NCI-H460 (cell line): ENCODE results near the gene POTEG. TPM values are rescaled to one million over a fixed set of nuclear protein-coding genes. Genes with fewer than 3 reads are reported as not detected.
"Not testable (repeated sequence)": the region's sequence is repeated elsewhere in the genome, so short reads cannot be mapped to it uniquely, and the experiment has no call there.

Experiments used
- DNase-seq: peaks from one replicate; pipeline ENCODE4 v3.0.0-alpha.2; 2016; ENCODE audit warnings: low read depth; ENCODE audit errors: extremely low read depth
- polyA plus RNA-seq: library from polyadenylated mRNA; depleted of rRNA; stranded (reverse); fragments of >200 nt; gene quantifications from 2 replicates; pipeline ENCODE4 v1.2.3, GENCODE V29; 2014; cell fraction: nucleus; rRNA removed
- total RNA-seq: library from RNA; depleted of rRNA; stranded (reverse); fragments of >200 nt; shearing (Covaris generic); gene quantifications from 2 replicates; pipeline ENCODE4 v1.2.3, GENCODE V29; 2014; rRNA removed

The POTEG gene
- total RNA-seq = not detected in 2 replicates
- not detected in 2 replicates for polyA plus RNA-seq

DNA sequence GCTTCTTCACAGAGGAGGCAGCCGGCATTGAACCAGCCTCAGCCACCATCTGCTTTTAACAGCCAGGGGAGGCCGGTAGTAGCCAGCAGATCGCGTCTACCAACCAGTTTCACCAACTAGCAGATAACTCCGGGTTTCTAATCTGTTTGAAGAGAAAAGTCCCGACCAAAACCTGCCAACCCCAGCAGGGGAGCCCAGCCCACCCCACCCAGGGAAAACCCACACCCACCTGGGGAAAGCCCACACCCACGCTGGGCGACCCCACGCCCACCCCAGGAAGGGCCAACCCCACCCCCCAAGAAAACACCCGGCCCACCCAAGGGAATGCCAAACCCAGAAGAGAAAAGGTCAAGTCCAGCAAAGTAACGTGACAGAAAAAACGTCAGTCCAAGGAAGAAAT is at the start of gene POTEG:
Gene POTEG (minus strand): TSS at position 101 of the 400 bp plus-strand sequence. CDS start 52 bp downstream, at position 49.
- DNase-seq = not testable (repeated sequence)

DNA sequence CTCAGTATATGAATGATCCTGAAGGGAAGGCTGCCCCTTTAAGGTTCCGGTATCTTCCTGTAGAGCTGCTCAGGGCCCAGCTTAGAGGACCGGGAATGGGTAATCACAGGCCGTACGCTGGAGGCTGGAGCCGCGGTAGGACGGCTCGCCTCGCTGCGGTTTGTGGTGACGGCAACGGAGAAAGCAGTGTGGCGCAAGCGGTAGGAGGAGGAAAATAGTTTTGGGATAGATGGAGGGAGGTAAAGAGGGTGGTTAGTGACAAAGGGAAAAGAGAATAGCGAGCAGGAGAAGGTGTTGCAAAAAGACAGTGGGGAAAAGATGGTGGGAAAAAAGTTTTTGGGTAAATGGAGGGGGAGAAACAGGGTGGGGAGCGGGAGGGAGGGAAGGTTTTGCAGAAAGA is 48.0 kb upstream of the POTEG start:
- DNase-seq = not testable (repeated sequence)

DNA sequence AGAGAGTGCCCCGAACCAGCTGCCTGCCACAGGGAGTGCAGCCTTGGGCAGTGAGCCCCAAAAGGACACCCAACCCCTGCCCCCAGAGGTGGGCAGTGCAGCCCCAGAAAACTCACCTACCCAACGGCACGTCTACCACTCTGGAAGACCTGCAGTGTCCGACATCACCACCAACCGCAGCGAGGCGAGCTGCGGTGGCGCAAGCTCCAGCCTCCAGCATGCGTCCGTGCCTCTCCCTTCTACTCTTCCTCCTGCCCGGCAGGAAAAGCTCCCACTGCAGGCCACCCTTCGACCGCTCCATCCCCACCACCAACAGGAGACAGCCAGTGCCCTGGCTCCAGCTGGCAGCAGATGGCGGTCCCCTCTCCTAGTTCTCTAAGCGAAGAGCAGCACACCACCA is 47.3 kb upstream of the POTEG start:
- not testable (repeated sequence) for DNase-seq

DNA sequence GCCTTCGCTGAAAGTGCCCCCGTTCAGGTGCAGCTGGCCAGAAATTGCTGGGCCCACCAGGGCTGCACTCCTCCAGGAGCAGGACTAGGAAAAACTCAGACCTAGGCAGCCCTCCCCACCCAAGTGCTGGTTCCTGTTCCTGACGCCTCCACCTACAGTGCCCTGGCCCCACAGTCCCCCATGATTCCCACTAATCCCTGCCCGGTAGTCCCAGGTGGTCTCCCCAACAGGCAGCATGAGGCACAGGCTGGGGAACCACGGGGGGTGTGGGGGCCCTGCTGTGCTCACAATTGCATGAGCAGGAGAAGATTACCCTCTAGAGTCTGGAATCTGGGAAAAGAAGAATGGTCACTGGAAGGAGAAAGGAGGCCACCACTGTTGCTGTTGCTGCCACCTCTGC is 46.4 kb upstream of the POTEG start:
- DNase-seq = not testable (repeated sequence)

- not testable (repeated sequence) for DNase-seq
These were observed 11.6 kb upstream of the POTEG start for GRCh38 chr14:19445761-19446160.

GRCh38 chr14:19439826-19440225 is 5.7 kb upstream of the POTEG start:
- not testable (repeated sequence) for DNase-seq

- DNase-seq = not testable (repeated sequence)
These were observed 5.1 kb upstream of the POTEG start for GRCh38 chr14:19439219-19439618.

DNA sequence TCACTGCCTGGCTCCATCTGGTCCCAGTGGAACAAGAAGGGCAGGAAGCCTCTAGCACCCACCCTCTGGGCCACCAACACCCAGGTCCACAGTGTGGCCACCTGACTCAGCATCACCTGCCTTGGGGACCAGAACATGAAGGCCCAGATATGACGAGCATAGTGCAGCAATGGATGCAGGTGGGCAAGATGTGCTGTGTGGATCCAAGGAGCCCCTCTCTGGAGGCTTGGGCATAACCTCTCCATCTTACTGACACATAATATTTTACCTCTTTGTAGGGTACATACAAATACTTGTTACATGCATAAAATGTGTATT is 2.9 kb upstream of the POTEG start:
- not testable (repeated sequence) for DNase-seq

- DNase-seq = not testable (repeated sequence)
These were observed 2.4 kb upstream of the POTEG start for GRCh38 chr14:19436311-19437125.

DNA sequence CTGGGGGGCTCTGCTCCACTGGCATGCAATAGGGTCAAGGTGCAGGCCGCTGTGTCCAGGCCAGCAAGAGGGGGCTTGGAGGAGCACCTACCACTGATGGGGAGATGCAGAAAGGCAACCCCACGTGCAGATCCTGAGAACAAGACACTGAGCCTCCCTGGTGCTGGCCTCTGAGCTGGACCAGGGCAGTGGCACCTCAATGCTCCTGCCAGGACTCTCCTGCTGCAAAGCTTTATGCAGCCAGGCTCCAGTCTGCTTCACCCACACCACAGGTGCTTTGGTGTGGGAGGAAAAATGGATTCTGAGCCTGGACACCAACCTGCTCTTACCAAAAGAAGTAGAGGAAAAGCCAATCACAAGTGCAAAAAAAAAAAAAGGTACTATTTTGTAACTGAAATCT is 1.7 kb upstream of the POTEG start:
- DNase-seq = not testable (repeated sequence)

- DNase-seq = not testable (repeated sequence)
These were observed 750 bp upstream of the POTEG start for GRCh38 chr14:19434891-19435290.

- not testable (repeated sequence) for DNase-seq
These were observed 376 bp downstream of the POTEG start for GRCh38 chr14:19433765-19434164.

- DNase-seq = not testable (repeated sequence)
These were observed 25.6 kb downstream of the POTEG start for GRCh38 chr14:19408519-19408918.

DNA sequence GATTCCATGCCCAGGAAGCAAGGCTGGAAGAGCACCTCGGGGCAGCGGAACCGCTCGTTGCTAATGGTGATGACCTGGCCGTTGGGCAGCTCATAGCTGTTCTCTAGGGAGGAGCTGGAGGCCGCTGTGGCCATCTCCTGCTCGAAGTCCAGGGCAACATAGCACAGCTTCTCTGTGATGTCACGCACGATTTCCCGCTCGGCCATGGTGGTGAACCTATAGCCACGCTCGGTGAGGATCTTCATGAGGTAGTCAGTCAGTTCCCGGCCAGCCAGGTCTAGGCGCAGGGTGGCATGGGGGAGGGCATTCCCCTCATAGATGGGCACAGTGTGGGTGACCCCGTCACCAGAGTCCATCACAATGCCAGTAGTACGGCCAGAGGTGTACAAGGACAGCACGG is 32.0 kb downstream of the POTEG start:
- not testable (repeated sequence) for DNase-seq

- DNase-seq = not testable (repeated sequence)
These were observed 39.4 kb downstream of the POTEG start for GRCh38 chr14:19394727-19395126.

DNA sequence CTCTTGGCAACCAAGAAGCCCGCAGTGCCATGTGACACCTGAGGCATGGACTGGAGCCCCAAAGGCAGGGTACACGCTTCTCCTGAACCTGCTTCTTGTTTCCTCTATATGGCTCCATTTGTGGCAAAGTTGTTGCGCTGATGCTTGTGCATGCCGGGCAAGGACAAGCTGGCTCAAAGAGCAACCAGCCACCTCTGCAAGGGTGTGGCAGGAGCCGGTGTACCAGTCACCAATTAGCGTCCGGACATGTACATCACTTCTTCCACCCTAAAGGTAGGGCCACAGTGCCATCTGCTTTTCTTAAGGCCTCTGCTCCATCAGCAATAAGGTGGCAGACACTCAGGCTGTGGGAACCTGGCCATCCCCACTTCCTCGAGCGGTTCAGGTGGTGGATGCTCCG is 43.9 kb downstream of the POTEG start:
- DNase-seq = not testable (repeated sequence)

DNA sequence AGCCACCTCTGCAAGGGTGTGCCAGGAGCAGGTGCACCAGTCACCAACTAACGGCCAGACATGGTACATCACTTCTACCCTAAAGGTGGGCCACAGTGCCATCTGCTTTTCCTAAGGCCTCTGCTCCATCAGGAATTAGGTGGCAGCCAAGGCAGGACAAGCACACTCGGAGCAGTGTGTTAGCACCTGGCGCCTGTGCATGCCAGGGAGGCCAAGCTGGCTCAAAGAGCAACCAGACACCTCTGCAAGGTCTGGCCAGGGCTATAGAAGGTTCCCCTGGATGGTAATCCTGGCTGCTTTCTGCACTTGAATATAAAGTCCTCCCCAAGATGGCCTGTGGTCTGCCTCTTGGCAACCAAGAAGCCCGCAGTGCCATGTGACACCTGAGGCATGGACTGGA is 45.4 kb downstream of the POTEG start:
- DNase-seq = not testable (repeated sequence)

DNA sequence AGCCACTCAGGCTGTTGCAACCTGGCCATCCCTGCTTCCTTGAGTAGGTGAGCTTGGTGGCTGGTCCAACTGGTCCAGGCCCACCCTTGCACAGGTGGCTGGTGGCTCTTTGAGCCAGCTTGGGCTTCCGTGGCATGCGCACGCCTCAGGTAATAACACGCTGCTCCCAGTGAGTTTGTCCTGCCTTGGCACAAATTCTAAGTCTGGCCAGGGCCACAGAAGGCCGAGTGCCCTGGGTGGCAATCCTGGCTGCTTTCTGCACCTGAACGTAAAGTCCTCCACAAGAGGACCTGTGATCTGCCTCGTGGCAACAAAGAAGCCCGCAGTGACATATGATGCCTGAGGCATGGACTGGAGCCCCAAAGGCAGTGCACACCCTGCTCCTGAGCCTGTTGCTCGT is 47.1 kb downstream of the POTEG start:
- not testable (repeated sequence) for DNase-seq

DNA sequence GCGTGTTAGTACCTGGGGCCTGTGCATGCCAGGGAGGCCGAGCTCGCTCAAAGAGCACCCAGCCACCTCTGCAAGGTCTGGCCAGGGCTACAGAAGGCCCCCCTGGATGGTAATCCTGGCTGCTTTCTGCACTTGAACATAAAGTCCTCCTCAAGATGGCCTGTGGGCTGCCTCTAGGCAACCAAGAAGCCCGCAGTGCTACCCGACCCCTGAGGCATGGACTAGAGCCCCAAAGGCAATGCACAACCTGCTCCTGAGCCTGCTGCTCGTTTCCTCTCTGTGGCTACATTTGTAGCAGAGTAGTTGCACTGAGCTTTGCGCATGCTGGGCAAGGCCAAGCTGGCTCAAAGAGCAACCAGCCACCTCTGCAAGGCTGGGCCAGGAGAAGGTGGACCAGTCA is 47.8 kb downstream of the POTEG start:
- not testable (repeated sequence) for DNase-seq

DNA sequence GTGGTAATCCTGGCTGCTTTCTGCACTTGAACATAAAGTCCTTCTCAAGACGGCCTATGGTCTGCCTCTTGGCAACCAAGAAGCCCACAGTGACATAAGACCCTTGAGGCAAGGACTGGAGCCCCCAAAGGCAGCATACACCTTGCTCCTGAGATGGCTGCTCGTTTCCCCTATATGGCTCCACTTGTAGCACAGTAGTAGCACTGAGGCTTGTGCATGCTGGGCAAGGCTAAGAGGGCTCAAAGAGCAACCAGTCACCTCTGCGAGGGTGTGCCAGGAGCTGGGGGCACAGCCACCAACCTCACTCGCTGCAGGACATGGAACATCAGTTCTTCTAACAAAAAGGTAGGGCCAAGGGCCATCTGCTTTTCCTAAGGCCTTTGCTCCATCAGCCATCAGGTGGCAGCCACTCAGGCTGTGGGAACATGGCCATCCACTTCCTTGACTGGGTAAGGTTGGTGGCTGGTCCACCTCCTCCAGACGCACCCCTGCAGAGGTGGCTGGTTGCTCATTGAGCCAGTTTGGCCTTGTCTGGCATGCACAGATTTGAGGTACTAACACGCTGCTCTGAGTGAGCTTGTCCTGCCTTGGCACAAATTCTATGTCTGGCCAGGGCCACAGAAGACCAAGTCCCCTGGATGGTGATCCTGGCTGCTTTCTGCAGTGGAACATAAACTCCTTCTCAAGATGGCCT is 49.9 kb downstream of the POTEG start:
- DNase-seq = not testable (repeated sequence)

GRCh38 chr14:19383008-19383584 is 51.0 kb downstream of the POTEG start:
- DNase-seq = not testable (repeated sequence)
